Effector memory CD4-positive, alpha-beta T cell (primary cell): ENCODE results near the gene UGT1A6.

ENCODE experiments used
- DNase-seq, 3 donors: peaks; one replicate each; pipeline ENCODE4 v3.0.0-alpha.2; 2020
- H3K27ac ChIP-seq: 2 replicates; pipeline ENCODE4 v1.7.0; 2013; ENCODE audit warnings: mild to moderate bottlenecking, low read length, moderate library complexity; ENCODE audit not compliant: insufficient read depth, poor library complexity, severe bottlenecking
- H3K27me3 ChIP-seq: replicated peaks from 2 replicates; pipeline ENCODE4 v1.7.0; 2013; ENCODE audit warnings: mild to moderate bottlenecking, low read length; ENCODE audit not compliant: insufficient read depth, control insufficient read depth, poor library complexity, severe bottlenecking
- H3K36me3 ChIP-seq: 2 replicates; pipeline ENCODE4 v1.7.0; 2013; ENCODE audit warnings: mild to moderate bottlenecking, low read length, moderate library complexity; ENCODE audit not compliant: control insufficient read depth, insufficient read depth
- H3K4me1 ChIP-seq: 2 replicates; pipeline ENCODE4 v1.7.0; 2013; ENCODE audit warnings: low read length, mild to moderate bottlenecking; ENCODE audit not compliant: control insufficient read depth, insufficient read depth, poor library complexity, severe bottlenecking
- H3K4me3 ChIP-seq: 2 replicates; pipeline ENCODE4 v1.7.0; 2013; ENCODE audit warnings: low read length, low read depth, mild to moderate bottlenecking; ENCODE audit not compliant: insufficient read depth, poor library complexity, severe bottlenecking
- H3K9me3 ChIP-seq: 2 replicates; pipeline ENCODE4 v1.7.0; 2013; ENCODE audit warnings: mild to moderate bottlenecking, low read length, moderate library complexity; ENCODE audit not compliant: control insufficient read depth

UGT1A6 gene

GRCh38 chr2:233681521-233682099 lies 11.1 kb upstream of the UGT1A6 start, which contains the start of gene UGT1A7:
TSS of gene UGT1A7 (plus strand) at chr2:233681901. CDS start at chr2:233681938, 37 bp downstream.
- Histone ChIP-seq H3K4me1 (no peaks in the 10 kb centered on the region), H3K9me3 (no peaks in the 10 kb centered on the region), H3K27ac (no peak within 1 kb of the TSS), H3K4me3 (no peak within 1 kb of the TSS), H3K27me3 (no peaks in the 10 kb centered on the region), H3K36me3 (no peaks in the 10 kb centered on the region)
- DNase-seq: no peak

- no peaks in the 10 kb centered on the region for H3K36me3 ChIP-seq
- no peaks in the 10 kb centered on the region for H3K9me3 ChIP-seq
- H3K27me3 ChIP-seq: no peaks in the 10 kb centered on the region
- H3K4me1 ChIP-seq: no peaks in the 10 kb centered on the region
- DNase-seq: no peak
- H3K4me3 ChIP-seq: no peak overlapping the region
- H3K27ac ChIP-seq: no peak overlapping the region
These were observed 8.1 kb upstream of the UGT1A6 start for GRCh38 chr2:233684640-233685039.

- DNase-seq: no peak
- Histone ChIP-seq H3K36me3 (no peaks in the 10 kb centered on the region), H3K4me3 (no peak overlapping the region), H3K27me3 (no peaks in the 10 kb centered on the region), H3K27ac (no peak overlapping the region), H3K9me3 (no peaks in the 10 kb centered on the region), H3K4me1 (no peaks in the 10 kb centered on the region)
These were observed 5.8 kb upstream of the UGT1A6 start for GRCh38 chr2:233686928-233687327.

GRCh38 chr2:233688341-233688740 lies 4.3 kb upstream of the UGT1A6 start:
- Histone ChIP-seq H3K4me3 (no peak overlapping the region), H3K36me3 (no peaks in the 10 kb centered on the region), H3K9me3 (no peaks in the 10 kb centered on the region), H3K27ac (no peak overlapping the region), H3K27me3 (no peaks in the 10 kb centered on the region), H3K4me1 (no peaks in the 10 kb centered on the region)
- DNase-seq: no peak

- Histone ChIP-seq H3K4me3 (no peak overlapping the region), H3K27ac (no peak overlapping the region)
- DNase-seq: no peak
These were observed 3.7 kb upstream of the UGT1A6 start for GRCh38 chr2:233689031-233689430.

GRCh38 chr2:233689501-233689900 lies 3.2 kb upstream of the UGT1A6 start:
- Histone ChIP-seq H3K27ac (no peak overlapping the region), H3K27me3 (no peaks in the 10 kb centered on the region)

More at GRCh38 chr2:233689031-233689430, 3.7 kb upstream of the UGT1A6 start:
- Histone ChIP-seq H3K4me1 (no peaks in the 10 kb centered on the region), H3K36me3 (no peaks in the 10 kb centered on the region), H3K27me3 (no peaks in the 10 kb centered on the region), H3K9me3 (no peaks in the 10 kb centered on the region)

GRCh38 chr2:233690444-233690843 lies 2.2 kb upstream of the UGT1A6 start:
- Histone ChIP-seq H3K4me1 (no peaks in the 10 kb centered on the region), H3K36me3 (no peaks in the 10 kb centered on the region), H3K27ac (no peak overlapping the region), H3K9me3 (no peaks in the 10 kb centered on the region), H3K27me3 (no peaks in the 10 kb centered on the region), H3K4me3 (no peak overlapping the region)
- DNase-seq: no peak

More at GRCh38 chr2:233689501-233689900, 3.2 kb upstream of the UGT1A6 start:
- Histone ChIP-seq H3K9me3 (no peaks in the 10 kb centered on the region), H3K4me1 (no peaks in the 10 kb centered on the region), H3K36me3 (no peaks in the 10 kb centered on the region), H3K4me3 (no peak overlapping the region)
- no peak for DNase-seq

- H3K27me3 ChIP-seq: no peaks in the 10 kb centered on the region
- DNase-seq: no peak
- no peaks in the 10 kb centered on the region for H3K4me1 ChIP-seq
- H3K4me3 ChIP-seq: no peak overlapping the region
- H3K9me3 ChIP-seq: no peaks in the 10 kb centered on the region
- no peaks in the 10 kb centered on the region for H3K36me3 ChIP-seq
- no peak overlapping the region for H3K27ac ChIP-seq
These were observed 952 bp upstream of the UGT1A6 start for GRCh38 chr2:233691443-233692433.

- Histone ChIP-seq H3K4me3 (no peak overlapping the region), H3K4me1 (no peaks in the 10 kb centered on the region), H3K27ac (no peak overlapping the region), H3K36me3 (no peaks in the 10 kb centered on the region), H3K27me3 (no peaks in the 10 kb centered on the region), H3K9me3 (no peaks in the 10 kb centered on the region)
- DNase-seq: no peak
These were observed 1.3 kb downstream of the UGT1A6 start for GRCh38 chr2:233693963-233694362.

GRCh38 chr2:233698740-233699139 lies 6.0 kb downstream of the UGT1A6 start:
- H3K4me3 ChIP-seq: no peak overlapping the region
- no peaks in the 10 kb centered on the region for H3K36me3 ChIP-seq
- H3K4me1 ChIP-seq: no peaks in the 10 kb centered on the region
- no peak overlapping the region for H3K27ac ChIP-seq
- no peak for DNase-seq
- no peaks in the 10 kb centered on the region for H3K27me3 ChIP-seq
- no peaks in the 10 kb centered on the region for H3K9me3 ChIP-seq
